DOHH2 (cell line): ENCODE measurements around the gene CEP63.

Experiments used
- H3F3A ChIP-seq: fragments of 200-600 bp; sonication (generic), shearing (Covaris generic); 2 replicates; pipeline ENCODE4 v1.6.0; 2016; ENCODE audit warnings: antibody characterized with exemption, mild to moderate bottlenecking; ENCODE audit not compliant: control insufficient read depth, insufficient read depth
- H3K27ac ChIP-seq: fragments of 200-600 bp; sonication (generic); 2 replicates; pipeline ENCODE4 v1.5.1; 2014; ENCODE audit warnings: low read depth, mild to moderate bottlenecking, low read length, moderate library complexity
- H3K27me3 ChIP-seq: fragments of 200-600 bp; sonication (generic); 2 replicates; pipeline ENCODE4 v1.6.1; 2014; ENCODE audit warnings: mild to moderate bottlenecking, low read length, mixed read lengths; ENCODE audit not compliant: control insufficient read depth
- H3K36me3 ChIP-seq: fragments of 200-600 bp; sonication (generic); 2 replicates; pipeline ENCODE4 v1.6.1; 2014; ENCODE audit warnings: mild to moderate bottlenecking, low read length, moderate library complexity, mixed read lengths; ENCODE audit not compliant: control insufficient read depth
- H3K4me1 ChIP-seq: fragments of 200-600 bp; sonication (generic); 2 replicates; pipeline ENCODE4 v1.6.1; 2014; ENCODE audit warnings: mild to moderate bottlenecking, low read length, mixed read lengths; ENCODE audit not compliant: control insufficient read depth
- H3K4me2 ChIP-seq: fragments of 200-600 bp; sonication (generic); 2 replicates; pipeline ENCODE4 v1.6.0; 2014; ENCODE audit warnings: mild to moderate bottlenecking, low read length, moderate library complexity
- H3K4me3 ChIP-seq: fragments of 200-600 bp; sonication (generic); 2 replicates; pipeline ENCODE4 v1.5.1; 2014; ENCODE audit warnings: mild to moderate bottlenecking, low read length, mixed read lengths
- H3K79me2 ChIP-seq: fragments of 200-600 bp; sonication (generic); 2 replicates; pipeline ENCODE4 v1.6.1; 2014; ENCODE audit warnings: mild to moderate bottlenecking, low read length, mixed read lengths; ENCODE audit not compliant: control insufficient read depth
- H3K9me2 ChIP-seq: fragments of 200-600 bp; sonication (generic); replicated peaks from 2 replicates; pipeline ENCODE4 v1.6.1; 2014; ENCODE audit warnings: mild to moderate bottlenecking, low read length, mixed read lengths; ENCODE audit not compliant: control insufficient read depth
- H3K9me3 ChIP-seq: fragments of 200-600 bp; sonication (generic); 2 replicates; pipeline ENCODE4 v1.6.1; 2014; ENCODE audit warnings: antibody characterized with exemption, low read length, mixed read lengths; ENCODE audit not compliant: control insufficient read depth, insufficient read depth
- H4K20me1 ChIP-seq: fragments of 200-600 bp; sonication (generic); 2 replicates; pipeline ENCODE4 v1.6.0; 2014; ENCODE audit warnings: low read depth, mild to moderate bottlenecking, antibody characterized with exemption, low read length, moderate library complexity; ENCODE audit not compliant: control insufficient read depth, insufficient read depth
- CTCF ChIP-seq: fragments of 200-600 bp; sonication (generic); IDR thresholded peaks from one replicate; pipeline ENCODE4 v1.5.1; 2014; ENCODE audit warnings: antibody characterized with exemption, mild to moderate bottlenecking, low read depth, low read length; ENCODE audit not compliant: poor library complexity, severe bottlenecking
- EZH2phosphoT487 ChIP-seq: fragments of 200-600 bp; sonication (generic); IDR thresholded peaks from 2 replicates; pipeline ENCODE4 v1.6.1; 2017; ENCODE audit warnings: borderline replicate concordance, mild to moderate bottlenecking, antibody characterized with exemption, low read length, moderate library complexity, mixed read lengths

The CEP63 gene

GRCh38 chr3:134517791-134518190 lies 31.9 kb downstream of the CEP63 start:
- H3K27me3 ChIP-seq, result no peaks in the 10 kb centered on the region
- H3K4me3 ChIP-seq, result no peak overlapping the region
- no peaks in the 10 kb centered on the region for H3K9me2 ChIP-seq
- no peak overlapping the region for H3K4me2 ChIP-seq
- H3K4me1 ChIP-seq, result no peaks in the 10 kb centered on the region
- peaks cover 51% of the 10 kb centered on the region for H3K36me3 ChIP-seq
- peaks cover 6% of the 10 kb centered on the region; the same call in 1 of the 2 replicates for H3K9me3 ChIP-seq
- no peak overlapping the region for H3K27ac ChIP-seq
- no peak for TF ChIP-seq CTCF
- no peak for TF ChIP-seq EZH2phosphoT487
- H4K20me1 ChIP-seq, result no peaks in the 10 kb centered on the region
- H3F3A ChIP-seq, result no peaks in the 10 kb centered on the region
- peaks cover 10% of the 10 kb centered on the region for H3K79me2 ChIP-seq

DNA sequence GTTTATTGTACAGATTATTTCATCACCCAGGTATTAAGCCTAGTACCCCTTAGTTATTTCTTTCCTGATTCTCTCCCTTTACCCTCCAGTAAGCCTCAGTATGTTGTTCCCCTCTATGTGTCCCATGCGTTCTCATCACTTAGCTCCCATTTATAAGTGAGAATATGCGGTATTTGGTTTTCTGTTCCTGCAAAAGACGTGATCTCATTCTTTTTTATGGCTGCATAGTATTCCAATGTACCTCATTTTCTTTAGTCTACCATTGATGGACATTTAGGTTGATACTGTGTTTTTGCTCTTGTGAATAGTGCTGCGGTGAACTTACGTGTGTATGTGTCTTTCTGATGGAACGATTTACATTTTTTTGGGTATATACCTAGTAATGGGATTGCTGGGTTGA lies 36.7 kb downstream of the CEP63 start:
- H4K20me1 ChIP-seq, result no peaks in the 10 kb centered on the region
- TF ChIP-seq EZH2phosphoT487, result no peak
- TF ChIP-seq CTCF, result no peak
- H3K4me1 ChIP-seq, result no peaks in the 10 kb centered on the region
- no peaks in the 10 kb centered on the region for H3K9me2 ChIP-seq
- H3K27ac ChIP-seq, result no peak overlapping the region
- no peak overlapping the region for H3K4me2 ChIP-seq
- no peaks in the 10 kb centered on the region for H3K27me3 ChIP-seq
- peaks cover 29% of the 10 kb centered on the region for H3K36me3 ChIP-seq
- peaks cover 57% of the 10 kb centered on the region for H3K79me2 ChIP-seq
- peaks cover 21% of the 10 kb centered on the region; the same call in 1 of the 2 replicates for H3K9me3 ChIP-seq
- no peaks in the 10 kb centered on the region for H3F3A ChIP-seq
- no peak overlapping the region for H3K4me3 ChIP-seq

DNA sequence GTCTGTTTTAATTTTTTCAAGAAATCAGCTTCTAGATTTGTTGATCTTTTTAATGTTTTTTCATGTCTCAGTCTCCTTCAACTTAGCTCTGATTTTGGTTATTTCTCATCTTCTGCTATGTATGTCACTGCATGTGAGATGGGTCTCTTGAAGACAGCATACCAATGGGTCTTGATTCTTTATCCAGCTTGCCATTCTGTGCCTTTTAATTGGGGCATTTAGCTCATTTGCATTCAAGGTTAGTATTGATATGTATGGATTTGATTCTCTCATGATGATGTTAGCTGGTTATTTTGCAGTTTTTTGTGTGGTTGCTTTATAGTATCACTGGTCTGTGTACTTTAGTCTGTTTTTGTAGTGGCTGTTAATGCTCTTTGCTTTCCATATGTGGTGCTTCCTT lies 39.4 kb downstream of the CEP63 start:
- H3K9me3 ChIP-seq, result peaks cover 18% of the 10 kb centered on the region; the same call in 1 of the 2 replicates
- peaks cover 19% of the 10 kb centered on the region for H3K36me3 ChIP-seq
- no peaks in the 10 kb centered on the region for H3F3A ChIP-seq
- no peaks in the 10 kb centered on the region for H3K4me1 ChIP-seq
- H3K4me3 ChIP-seq, result no peak overlapping the region
- no peak overlapping the region for H3K4me2 ChIP-seq
- no peak for TF ChIP-seq CTCF
- TF ChIP-seq EZH2phosphoT487, result no peak
- H3K79me2 ChIP-seq, result peaks cover 68% of the 10 kb centered on the region
- no peaks in the 10 kb centered on the region for H3K27me3 ChIP-seq
- H4K20me1 ChIP-seq, result no peaks in the 10 kb centered on the region
- no peaks in the 10 kb centered on the region for H3K9me2 ChIP-seq
- H3K27ac ChIP-seq, result no peak overlapping the region

DNA sequence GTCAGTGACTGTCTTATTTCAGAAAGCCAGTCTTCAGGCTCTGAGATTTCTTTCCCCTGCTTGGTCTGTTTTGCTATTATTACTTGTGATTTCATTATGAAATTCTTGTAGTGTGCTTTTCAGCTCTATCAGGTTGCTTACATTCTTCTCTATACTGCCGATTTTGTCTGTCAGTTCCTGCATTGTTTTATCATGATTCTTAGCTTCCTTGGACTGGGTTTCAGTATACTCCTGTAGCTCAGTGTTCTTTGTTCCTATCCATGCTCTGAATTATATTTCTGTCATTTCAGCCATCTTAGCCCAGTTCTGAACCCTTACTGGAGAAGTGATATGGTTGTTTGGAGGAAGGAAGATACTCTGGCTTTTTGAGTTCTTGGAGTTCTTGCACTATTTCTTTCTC lies 40.5 kb downstream of the CEP63 start:
- Histone ChIP-seq H3K36me3 (peaks cover 18% of the 10 kb centered on the region), H3K27me3 (no peaks in the 10 kb centered on the region), H3K27ac (no peak overlapping the region), H3K79me2 (peaks cover 68% of the 10 kb centered on the region), H4K20me1 (no peaks in the 10 kb centered on the region), H3K4me3 (no peak overlapping the region), H3F3A (no peaks in the 10 kb centered on the region), H3K4me1 (no peaks in the 10 kb centered on the region), H3K9me3 (peaks cover 18% of the 10 kb centered on the region; the same call in 1 of the 2 replicates), H3K4me2 (no peak overlapping the region), H3K9me2 (no peaks in the 10 kb centered on the region)
- TF ChIP-seq CTCF, result no peak
- no peak for TF ChIP-seq EZH2phosphoT487
